Renal cortex interstitium (tissue), 11 donors: ENCODE measurements around the gene FDXR. TPM values are rescaled to one million over a fixed set of nuclear protein-coding genes. Genes with fewer than 3 reads are reported as not detected.

Source experiments
- DNase-seq, 11 donors: peaks; one replicate each; pipeline ENCODE4 v3.0.0-alpha.2; 2013; ENCODE audit warnings: low read depth in 9 of 11, low spot score in 4 of 11; ENCODE audit errors: extremely low read depth in 1 of 11
- polyA plus RNA-seq, 3 donors: library from polyadenylated mRNA; unstranded; fragments of 120-200 nt; gene quantifications; one replicate each; pipeline ENCODE4 v1.2.1, GENCODE V29; 2013; ENCODE audit not compliant: insufficient read length in 3 of 3

FDXR gene
- polyA plus RNA-seq, 3 donors, result 5.6 to 8.7 (median 8.6) TPM

GRCh38 chr17:74904687-74905409 is 32.1 kb upstream of the FDXR start:
- no peak for DNase-seq

GRCh38 chr17:74903671-74904070 is 30.9 kb upstream of the FDXR start:
- DNase-seq, result no peak

- no peak for DNase-seq
Observed at GRCh38 chr17:74903034-74903433, 30.2 kb upstream of the FDXR start.

GRCh38 chr17:74901353-74902135 is 28.8 kb upstream of the FDXR start:
- no peak for DNase-seq

GRCh38 chr17:74900208-74900607 is 27.4 kb upstream of the FDXR start:
- DNase-seq, result no peak

GRCh38 chr17:74898376-74898946 is 25.7 kb upstream of the FDXR start:
- DNase-seq, result no peak

- DNase-seq, result no peak
Observed at GRCh38 chr17:74893936-74894671, 21.3 kb upstream of the FDXR start.

- no peak for DNase-seq
Observed at GRCh38 chr17:74892974-74893911, 20.4 kb upstream of the FDXR start, which contains the start of gene FADS6. FADS6 (minus strand) TSS chr17:74893633; CDS start chr17:74893595, 38 bp downstream.

GRCh38 chr17:74892013-74892841 is 19.4 kb upstream of the FDXR start:
- no peak for DNase-seq

GRCh38 chr17:74890554-74890953 is 17.8 kb upstream of the FDXR start:
- no peak for DNase-seq

GRCh38 chr17:74888469-74888868 is 15.7 kb upstream of the FDXR start:
- peak in 2 of 11 donors; percentile 20 to 26 for DNase-seq

GRCh38 chr17:74883241-74883745 is 10.5 kb upstream of the FDXR start:
- no peak for DNase-seq

GRCh38 chr17:74882517-74883240 is 9.9 kb upstream of the FDXR start:
- no peak for DNase-seq

GRCh38 chr17:74881073-74881472 is 8.3 kb upstream of the FDXR start:
- DNase-seq, result no peak

- no peak for DNase-seq
Observed at GRCh38 chr17:74879308-74879707, 6.5 kb upstream of the FDXR start.

GRCh38 chr17:74878658-74879057 is 5.9 kb upstream of the FDXR start:
- DNase-seq, result no peak
